MCF 10A (cell line): ENCODE results near the gene PTPRE. TPM values are rescaled to one million over a fixed set of nuclear protein-coding genes. Genes with fewer than 3 reads are reported as not detected.

Source experiments
- BruUV-seq: library from RNA; stranded (reverse); fragments of 400-500 nt; replicated peaks from 2 replicates; lab custom pipeline; 2021; lab: Mats Ljungman, UMichigan
- CTCF ChIA-PET: fragments of 300-600 bp; sonication (Branson Sonifier 250); formaldehyde crosslinking; extraction: SDS; loops from one replicate; lab custom pipeline; 2021; ENCODE audit warnings: antibody characterized with exemption, inconsistent platforms; lab: Yijun Ruan, JAX
- POLR2A ChIA-PET: fragments of 300-600, 350-650 bp; sonication (Branson Sonifier 250); formaldehyde crosslinking; extraction: SDS; loops from one replicate; lab custom pipeline; 2020; ENCODE audit warnings: antibody characterized with exemption, inconsistent platforms; lab: Yijun Ruan, JAX
- DNase-seq: peaks from one replicate; pipeline ENCODE4 v3.0.0-alpha.2; 2018; ENCODE audit not compliant: unreplicated experiment
- H3K27ac Mint-ChIP-seq: one replicate; pipeline ENCODE4 v1.8.0; 2022; ENCODE audit warnings: mild to moderate bottlenecking, low read depth, mixed read lengths; ENCODE audit not compliant: unreplicated experiment
- H3K27me3 Mint-ChIP-seq: one replicate; pipeline ENCODE4 v1.8.0; 2022; ENCODE audit warnings: mixed read lengths; ENCODE audit not compliant: insufficient read depth, unreplicated experiment
- H3K36me3 Mint-ChIP-seq: one replicate; pipeline ENCODE4 v1.8.0; 2022; ENCODE audit warnings: mild to moderate bottlenecking, moderate library complexity, mixed read lengths; ENCODE audit not compliant: insufficient read depth, unreplicated experiment
- H3K4me1 Mint-ChIP-seq: one replicate; pipeline ENCODE4 v1.8.0; 2022; ENCODE audit warnings: mixed read lengths; ENCODE audit not compliant: insufficient read depth, unreplicated experiment
- H3K4me3 Mint-ChIP-seq: one replicate; pipeline ENCODE4 v1.8.0; 2022; ENCODE audit warnings: mild to moderate bottlenecking, moderate library complexity, mixed read lengths; ENCODE audit not compliant: unreplicated experiment
- H3K9me3 Mint-ChIP-seq: one replicate; pipeline ENCODE4 v1.8.0; 2022; ENCODE audit warnings: mixed read lengths; ENCODE audit not compliant: unreplicated experiment
- CTCF ChIP-seq: fragments of 200-600 bp; IDR thresholded peaks from one replicate; pipeline ENCODE4 v1.8.0; 2022; ENCODE audit warnings: antibody characterized with exemption, mild to moderate bottlenecking; ENCODE audit not compliant: unreplicated experiment
- intact Hi-C: fragments of 100-400 bp; cut with micrococcal nuclease; formaldehyde crosslinking; loops from 2 replicates; pipeline ENCODE4 v1.14.1; 2022
- total RNA-seq: library from RNA; stranded (reverse); gene quantifications from 2 replicates; pipeline ENCODE4 v1.2.3, GENCODE V29; 2022

PTPRE gene
- total RNA-seq, 1 experiment from 2014 or later: 34.6 TPM

- intact Hi-C loops: no loop called here
- Mint-ChIP-seq H3K27me3 (no peaks in the 10 kb centered on the region), H3K36me3 (no peaks in the 10 kb centered on the region), H3K4me1 (peaks cover 26% of the 10 kb centered on the region), H3K9me3 (no peaks in the 10 kb centered on the region), H3K4me3 (no peak overlapping the region), H3K27ac (peak overlapping the region; percentile 87)
- TF ChIP-seq CTCF: no peak
- ChIA-PET CTCF (interaction anchor here (0.7 to 7.4 kb wide), 7 partner anchors 8 to 208 kb away, joined by 3 to 55 read pairs (median 5); partner anchors contain the start of gene PTPRE), POLR2A (interaction anchor here (0.8 to 1.5 kb wide), 6 partner anchors 12 to 916 kb away, joined by 3 to 5 read pairs (median 4); partner anchors contain the start of gene PTPRE)
- BruUV-seq: no TSS peak
- DNase-seq: no peak
Measured at GRCh38 chr10:127922206-127922605, 15.3 kb downstream of the PTPRE start.

- CTCF ChIA-PET: interaction anchor here (0.7 to 7.4 kb wide), 8 partner anchors 8 to 207 kb away, joined by 3 to 55 read pairs (median 3); partner anchors contain the start of gene PTPRE
Measured at GRCh38 chr10:127922675-127923366, 15.9 kb downstream of the PTPRE start.

GRCh38 chr10:127923646-127924045 lies 16.7 kb downstream of the PTPRE start:
- Mint-ChIP-seq H3K4me1 (peaks cover 26% of the 10 kb centered on the region), H3K4me3 (no peak overlapping the region), H3K27me3 (no peaks in the 10 kb centered on the region), H3K36me3 (no peaks in the 10 kb centered on the region), H3K27ac (peak overlapping the region; percentile 87), H3K9me3 (no peaks in the 10 kb centered on the region)
- no peak for TF ChIP-seq CTCF
- CTCF ChIA-PET: interaction anchor here (0.9 to 7.4 kb wide), 5 partner anchors 8 to 112 kb away, joined by 3 to 55 read pairs (median 5); partner anchors contain the start of gene PTPRE
- BruUV-seq: no TSS peak
- intact Hi-C loops: loop anchor here (1.0 kb wide), 1 partner anchor 68 kb away; no protein-coding TSS in a partner anchor
- POLR2A ChIA-PET: no interaction called here
- no peak for DNase-seq

More at GRCh38 chr10:127922675-127923366, 15.9 kb downstream of the PTPRE start:
- peak; percentile 93 for DNase-seq
- H3K4me3 Mint-ChIP-seq: peak overlapping the region; percentile 48
- no peak for TF ChIP-seq CTCF
- no peaks in the 10 kb centered on the region for H3K9me3 Mint-ChIP-seq
- H3K36me3 Mint-ChIP-seq: no peaks in the 10 kb centered on the region
- no peaks in the 10 kb centered on the region for H3K27me3 Mint-ChIP-seq
- intact Hi-C loops: loop anchor here (1.0 kb wide), 1 partner anchor 68 kb away; no protein-coding TSS in a partner anchor
- peak overlapping the region; percentile 87 for H3K27ac Mint-ChIP-seq
- H3K4me1 Mint-ChIP-seq: peaks cover 26% of the 10 kb centered on the region
- no TSS peak for BruUV-seq
- POLR2A ChIA-PET: interaction anchor here (0.8 to 1.5 kb wide), 7 partner anchors 12 to 161 kb away, joined by 3 to 5 read pairs (median 3); partner anchors contain the start of gene PTPRE
